Activated naive CD4-positive, alpha-beta T cell treated with anti-CD3 and anti-CD28 coated beads for 36 hours (primary cell): ENCODE measurements around the gene ZNF467. TPM values are rescaled to one million over a fixed set of nuclear protein-coding genes. Genes with fewer than 3 reads are reported as not detected.

ENCODE experiments used
- CTCF ChIA-PET: fragments of 350-600 bp; sonication (Branson Sonifier 250); formaldehyde crosslinking; loops from one replicate; lab custom pipeline; 2021; ENCODE audit warnings: antibody characterized with exemption; lab: Charles Lee
- DNase-seq: peaks from one replicate; pipeline ENCODE4 v3.0.0-alpha.2; 2020
- H3K27ac Mint-ChIP-seq: one replicate; pipeline ENCODE4 v1.8.0; 2021; ENCODE audit warnings: mild to moderate bottlenecking, mixed read lengths
- H3K27me3 Mint-ChIP-seq: one replicate; pipeline ENCODE4 v1.8.0; 2021; ENCODE audit warnings: low read depth, mixed read lengths
- H3K36me3 Mint-ChIP-seq: one replicate; pipeline ENCODE4 v1.8.0; 2021; ENCODE audit warnings: low read depth, mixed read lengths
- H3K4me1 Mint-ChIP-seq: one replicate; pipeline ENCODE4 v1.8.0; 2021; ENCODE audit warnings: low read depth, mixed read lengths
- H3K4me3 Mint-ChIP-seq: one replicate; pipeline ENCODE4 v1.8.0; 2021; ENCODE audit warnings: mild to moderate bottlenecking, moderate library complexity, mixed read lengths
- H3K9me3 Mint-ChIP-seq: one replicate; pipeline ENCODE4 v1.8.0; 2021; ENCODE audit warnings: mixed read lengths
- intact Hi-C: fragments of 100-400 bp; cut with micrococcal nuclease; formaldehyde crosslinking; loops from one replicate; pipeline ENCODE4 v1.15.1; 2023
- total RNA-seq, 2 experiments: library from RNA; stranded (reverse); gene quantifications; one replicate each; pipeline ENCODE4 v1.2.3, GENCODE V29; 2021

ZNF467 gene
- total RNA-seq, 2 experiments from 2014 or later = 0.47 to 0.93 TPM

GRCh38 chr7:149782682-149783345 lies 9.4 kb upstream of the ZNF467 start:
- H3K27me3 Mint-ChIP-seq = no peaks in the 10 kb centered on the region
- intact Hi-C loops = no loop called here
- no peaks in the 10 kb centered on the region for H3K9me3 Mint-ChIP-seq
- H3K27ac Mint-ChIP-seq = no peak overlapping the region
- CTCF ChIA-PET = interaction anchor here (1.2 kb wide), 1 partner anchor 41 kb away, joined by 5 read pairs; no protein-coding TSS in a partner anchor
- no peak for DNase-seq
- H3K4me1 Mint-ChIP-seq = no peaks in the 10 kb centered on the region
- no peak overlapping the region for H3K4me3 Mint-ChIP-seq
- H3K36me3 Mint-ChIP-seq = no peaks in the 10 kb centered on the region

GRCh38 chr7:149781921-149782320 lies 8.5 kb upstream of the ZNF467 start:
- no peaks in the 10 kb centered on the region for H3K27me3 Mint-ChIP-seq

GRCh38 chr7:149780636-149781419 lies 7.4 kb upstream of the ZNF467 start:
- Mint-ChIP-seq H3K4me3 (no peak overlapping the region), H3K27ac (no peak overlapping the region), H3K27me3 (no peaks in the 10 kb centered on the region), H3K36me3 (no peaks in the 10 kb centered on the region), H3K9me3 (no peaks in the 10 kb centered on the region), H3K4me1 (no peaks in the 10 kb centered on the region)
- CTCF ChIA-PET = no interaction called here
- intact Hi-C loops = no loop called here
- DNase-seq = no peak

More at GRCh38 chr7:149781921-149782320, 8.5 kb upstream of the ZNF467 start:
- Mint-ChIP-seq H3K9me3 (no peaks in the 10 kb centered on the region), H3K36me3 (no peaks in the 10 kb centered on the region), H3K4me1 (no peaks in the 10 kb centered on the region), H3K27ac (no peak overlapping the region), H3K4me3 (no peak overlapping the region)
- intact Hi-C loops = no loop called here
- DNase-seq = no peak
- CTCF ChIA-PET = interaction anchor here (1.2 kb wide), 1 partner anchor 40 kb away, joined by 5 read pairs; no protein-coding TSS in a partner anchor

- Mint-ChIP-seq H3K27ac (no peak overlapping the region), H3K4me1 (peaks cover 2% of the 10 kb centered on the region), H3K36me3 (no peaks in the 10 kb centered on the region), H3K9me3 (no peaks in the 10 kb centered on the region), H3K4me3 (no peak overlapping the region), H3K27me3 (no peaks in the 10 kb centered on the region)
- no peak for DNase-seq
- CTCF ChIA-PET = interaction anchor here (1.0 kb wide), 1 partner anchor 38 kb away, joined by 4 read pairs; no protein-coding TSS in a partner anchor
- intact Hi-C loops = no loop called here
These were observed 6.7 kb upstream of the ZNF467 start for GRCh38 chr7:149780056-149780455.

GRCh38 chr7:149779502-149779805 lies 6.1 kb upstream of the ZNF467 start:
- DNase-seq = no peak
- Mint-ChIP-seq H3K36me3 (no peaks in the 10 kb centered on the region), H3K4me1 (peaks cover 2% of the 10 kb centered on the region), H3K27ac (no peak overlapping the region), H3K27me3 (no peaks in the 10 kb centered on the region), H3K9me3 (no peaks in the 10 kb centered on the region), H3K4me3 (no peak overlapping the region)
- CTCF ChIA-PET = interaction anchor here (1.0 kb wide), 1 partner anchor 38 kb away, joined by 4 read pairs; no protein-coding TSS in a partner anchor
- intact Hi-C loops = no loop called here

- CTCF ChIA-PET = interaction anchor here (1.0 kb wide), 2 partner anchors 9 to 37 kb away, joined by 3 to 4 read pairs; no protein-coding TSS in a partner anchor
- H3K4me3 Mint-ChIP-seq = no peak overlapping the region
- H3K9me3 Mint-ChIP-seq = no peaks in the 10 kb centered on the region
- no peaks in the 10 kb centered on the region for H3K36me3 Mint-ChIP-seq
- no peaks in the 10 kb centered on the region for H3K27me3 Mint-ChIP-seq
- H3K27ac Mint-ChIP-seq = no peak overlapping the region
- intact Hi-C loops = no loop called here
- no peak for DNase-seq
- peaks cover 4% of the 10 kb centered on the region for H3K4me1 Mint-ChIP-seq
These were observed 5.5 kb upstream of the ZNF467 start for GRCh38 chr7:149778696-149779501.

- H3K36me3 Mint-ChIP-seq = no peaks in the 10 kb centered on the region
- no peaks in the 10 kb centered on the region for H3K9me3 Mint-ChIP-seq
- no peaks in the 10 kb centered on the region for H3K27me3 Mint-ChIP-seq
- DNase-seq = no peak
- peaks cover 4% of the 10 kb centered on the region for H3K4me1 Mint-ChIP-seq
- CTCF ChIA-PET = interaction anchor here (1.0 kb wide), 1 partner anchor 10 kb away, joined by 3 read pairs; no protein-coding TSS in a partner anchor
- no peak overlapping the region for H3K4me3 Mint-ChIP-seq
- intact Hi-C loops = no loop called here
- H3K27ac Mint-ChIP-seq = no peak overlapping the region
These were observed 4.9 kb upstream of the ZNF467 start for GRCh38 chr7:149778327-149778637.

- DNase-seq = no peak
- Mint-ChIP-seq H3K4me3 (no peak overlapping the region), H3K27me3 (no peaks in the 10 kb centered on the region), H3K9me3 (no peaks in the 10 kb centered on the region), H3K36me3 (no peaks in the 10 kb centered on the region), H3K4me1 (peaks cover 6% of the 10 kb centered on the region), H3K27ac (no peak overlapping the region)
- CTCF ChIA-PET = interaction anchor here (1.0 kb wide), 1 partner anchor 10 kb away, joined by 3 read pairs; no protein-coding TSS in a partner anchor
- intact Hi-C loops = no loop called here
These were observed 4.4 kb upstream of the ZNF467 start for GRCh38 chr7:149777551-149778326.

- Mint-ChIP-seq H3K4me1 (peaks cover 6% of the 10 kb centered on the region), H3K4me3 (no peak overlapping the region), H3K27me3 (no peaks in the 10 kb centered on the region), H3K36me3 (no peaks in the 10 kb centered on the region), H3K9me3 (no peaks in the 10 kb centered on the region), H3K27ac (no peak overlapping the region)
- CTCF ChIA-PET = no interaction called here
- intact Hi-C loops = no loop called here
- no peak for DNase-seq
These were observed 3.5 kb upstream of the ZNF467 start for GRCh38 chr7:149776848-149777407.

- CTCF ChIA-PET = interaction anchor here (0.6 kb wide), 1 partner anchor 60 kb away, joined by 3 read pairs; no protein-coding TSS in a partner anchor
- H3K27ac Mint-ChIP-seq = no peak overlapping the region
- DNase-seq = no peak
These were observed 2.9 kb upstream of the ZNF467 start for GRCh38 chr7:149776289-149776688.

GRCh38 chr7:149775176-149775556 lies 1.8 kb upstream of the ZNF467 start:
- H3K36me3 Mint-ChIP-seq = no peaks in the 10 kb centered on the region
- H3K9me3 Mint-ChIP-seq = no peaks in the 10 kb centered on the region
- intact Hi-C loops = no loop called here
- no peak overlapping the region for H3K4me3 Mint-ChIP-seq
- peaks cover 6% of the 10 kb centered on the region for H3K4me1 Mint-ChIP-seq
- CTCF ChIA-PET = interaction anchor here (0.8 to 2.1 kb wide), 3 partner anchors 9 to 63 kb away, joined by 3 to 7 read pairs (median 3); partner anchors contain the start of gene ZNF862
- H3K27ac Mint-ChIP-seq = no peak overlapping the region
- no peaks in the 10 kb centered on the region for H3K27me3 Mint-ChIP-seq
- no peak for DNase-seq

More at GRCh38 chr7:149776289-149776688, 2.9 kb upstream of the ZNF467 start:
- Mint-ChIP-seq H3K27me3 (no peaks in the 10 kb centered on the region), H3K36me3 (no peaks in the 10 kb centered on the region), H3K4me3 (no peak overlapping the region), H3K4me1 (peaks cover 6% of the 10 kb centered on the region), H3K9me3 (no peaks in the 10 kb centered on the region)
- intact Hi-C loops = no loop called here
